Neural progenitor cell (in vitro differentiated cells): ENCODE data around the gene RAD1. TPM values are rescaled to one million over a fixed set of nuclear protein-coding genes. Genes with fewer than 3 reads are reported as not detected.

ENCODE experiments used
- DNase-seq: peaks from one replicate; pipeline ENCODE4 v3.0.0-alpha.2; 2016; ENCODE audit warnings: low spot score
- H2AFZ ChIP-seq: fragments of 200-600 bp; sonication (generic); replicated peaks from 2 replicates; pipeline ENCODE4 v1.6.1; 2016; ENCODE audit warnings: antibody characterized with exemption
- H3F3A ChIP-seq: fragments of 200-600 bp; sonication (generic); 2 replicates; pipeline ENCODE4 v1.6.1; 2016; ENCODE audit warnings: antibody characterized with exemption, low read depth
- H3K27ac ChIP-seq: fragments of 200-600 bp; sonication (generic); 2 replicates; pipeline ENCODE4 v1.5.1; 2016; ENCODE audit warnings: mild to moderate bottlenecking
- H3K27me3 ChIP-seq: fragments of 200-600 bp; sonication (generic); 2 replicates; pipeline ENCODE4 v1.6.1; 2016; ENCODE audit warnings: mild to moderate bottlenecking, moderate library complexity
- H3K36me3 ChIP-seq: fragments of 200-600 bp; sonication (generic); 2 replicates; pipeline ENCODE4 v1.5.1; 2016
- H3K4me1 ChIP-seq: fragments of 200-600 bp; sonication (generic); 2 replicates; pipeline ENCODE4 v1.6.1; 2016; ENCODE audit warnings: mixed run types
- H3K4me2 ChIP-seq: fragments of 200-600 bp; sonication (generic); 2 replicates; pipeline ENCODE4 v1.6.1; 2016
- H3K4me3 ChIP-seq: fragments of 200-600 bp; sonication (generic); 2 replicates; pipeline ENCODE4 v1.5.1; 2016
- H3K79me2 ChIP-seq: fragments of 200-600 bp; sonication (generic); 2 replicates; pipeline ENCODE4 v1.6.1; 2016; ENCODE audit warnings: low read depth
- H3K9ac ChIP-seq: fragments of 200-600 bp; sonication (generic); 2 replicates; pipeline ENCODE4 v1.6.1; 2016
- H3K9me3 ChIP-seq: fragments of 200-600 bp; sonication (generic); 2 replicates; pipeline ENCODE4 v1.5.1; 2016; ENCODE audit warnings: low read depth
- H4K20me1 ChIP-seq: fragments of 200-600 bp; sonication (generic); 2 replicates; pipeline ENCODE4 v1.6.1; 2016; ENCODE audit warnings: low read depth
- H3K27ac Mint-ChIP-seq: 3 replicates; pipeline ENCODE4 v1.8.0; 2021; ENCODE audit warnings: mixed read lengths
- H3K27me3 Mint-ChIP-seq: 2 replicates; pipeline ENCODE4 v1.8.0; 2022; ENCODE audit warnings: low read depth, mild to moderate bottlenecking, inconsistent platforms, moderate library complexity, mixed read lengths; ENCODE audit not compliant: insufficient read depth
- H3K36me3 Mint-ChIP-seq: 3 replicates; pipeline ENCODE4 v1.8.0; 2021; ENCODE audit warnings: mixed read lengths
- H3K4me1 Mint-ChIP-seq: 3 replicates; pipeline ENCODE4 v1.8.0; 2021; ENCODE audit warnings: mixed read lengths
- H3K4me3 Mint-ChIP-seq: 3 replicates; pipeline ENCODE4 v1.8.0; 2021; ENCODE audit warnings: mild to moderate bottlenecking, moderate library complexity, mixed read lengths
- H3K9me3 Mint-ChIP-seq: 3 replicates; pipeline ENCODE4 v1.8.0; 2020; ENCODE audit warnings: mixed read lengths
- EZH2 ChIP-seq: fragments of 200-600 bp; sonication (generic); IDR thresholded peaks from 2 replicates; pipeline ENCODE4 v1.6.1; 2017; ENCODE audit warnings: antibody characterized with exemption, mild to moderate bottlenecking, moderate library complexity
- EZH2phosphoT487 ChIP-seq: fragments of 200-600 bp; sonication (generic); IDR thresholded peaks from 2 replicates; pipeline ENCODE4 v1.6.1; 2017; ENCODE audit warnings: antibody characterized with exemption
- total RNA-seq: library from RNA; depleted of rRNA; stranded (reverse); fragments of >200 nt; gene quantifications from 2 replicates; pipeline ENCODE4 v1.2.3, GENCODE V29; 2015; ENCODE audit warnings: low replicate concordance
- TF ChIP-seq, protein P1 (sequence below): fragments of 200-600 bp; sonication (generic); IDR thresholded peaks from 2 replicates; pipeline ENCODE4 v1.5.1; 2017; ENCODE audit warnings: antibody characterized with exemption, mild to moderate bottlenecking

RAD1 gene
- total RNA-seq, 1 donor from 2014 or later = 40.6 TPM

DNA sequence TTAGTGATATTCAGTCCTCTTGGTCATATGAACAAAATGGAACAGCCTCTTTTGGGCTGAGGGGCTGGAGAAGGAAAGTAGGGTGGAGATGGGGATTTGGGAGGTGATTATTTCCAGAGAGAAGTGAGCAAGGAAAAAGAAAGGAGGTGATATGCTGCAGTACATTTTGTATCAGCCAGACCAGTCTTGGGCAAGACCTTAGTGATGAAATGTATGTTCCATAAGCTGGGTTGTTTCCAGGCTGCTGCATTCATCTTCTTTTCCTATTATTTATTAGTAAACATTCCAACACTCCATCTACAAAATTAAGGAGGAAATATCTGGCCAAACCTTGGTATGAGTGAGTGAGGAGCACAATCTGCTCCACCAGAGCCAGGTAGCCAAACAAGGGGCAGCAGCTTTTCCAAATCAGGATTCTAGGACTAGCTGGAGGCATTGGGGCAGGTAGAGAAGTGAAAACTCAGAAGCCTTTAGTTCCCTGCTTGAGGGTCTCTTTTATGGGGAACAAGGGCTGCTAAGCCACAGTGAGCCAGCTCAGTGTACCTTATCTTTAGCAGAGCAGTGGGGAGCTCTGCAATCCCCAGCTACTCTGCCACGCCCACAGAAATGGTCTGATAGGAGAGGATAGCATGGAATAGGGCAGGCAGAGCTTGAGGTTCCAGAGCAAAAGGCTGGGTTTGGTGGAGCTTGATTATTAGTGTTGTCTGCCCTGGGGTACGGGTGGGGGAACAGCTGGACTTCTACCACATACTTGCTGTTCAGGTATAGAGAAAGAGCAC is 19.5 kb downstream of the RAD1 start:
- H3K9me3 ChIP-seq = no peaks in the 10 kb centered on the region
- no peak overlapping the region for H3K9ac ChIP-seq
- peaks cover 6% of the 10 kb centered on the region for H3F3A ChIP-seq
- no peaks in the 10 kb centered on the region for H4K20me1 ChIP-seq
- no peak overlapping the region for H3K4me3 Mint-ChIP-seq
- peak; percentile 7 for DNase-seq
- no peaks in the 10 kb centered on the region for H3K36me3 ChIP-seq
- no peaks in the 10 kb centered on the region for H3K27me3 ChIP-seq
- H3K79me2 ChIP-seq = no peaks in the 10 kb centered on the region
- H3K4me1 Mint-ChIP-seq = no peaks in the 10 kb centered on the region
- H3K27ac ChIP-seq = no peak overlapping the region
- no peaks in the 10 kb centered on the region for H3K9me3 Mint-ChIP-seq
- H3K27ac Mint-ChIP-seq = no peak overlapping the region
- H3K27me3 Mint-ChIP-seq = peaks cover 2% of the 10 kb centered on the region
- no peak overlapping the region for H3K4me2 ChIP-seq
- H3K36me3 Mint-ChIP-seq = peaks cover 2% of the 10 kb centered on the region
- H3K4me3 ChIP-seq = no peak overlapping the region
- H3K4me1 ChIP-seq = no peaks in the 10 kb centered on the region
- no peak for TF ChIP-seq EZH2
- no peak for TF ChIP-seq EZH2phosphoT487
- TF ChIP-seq, protein P1, sequence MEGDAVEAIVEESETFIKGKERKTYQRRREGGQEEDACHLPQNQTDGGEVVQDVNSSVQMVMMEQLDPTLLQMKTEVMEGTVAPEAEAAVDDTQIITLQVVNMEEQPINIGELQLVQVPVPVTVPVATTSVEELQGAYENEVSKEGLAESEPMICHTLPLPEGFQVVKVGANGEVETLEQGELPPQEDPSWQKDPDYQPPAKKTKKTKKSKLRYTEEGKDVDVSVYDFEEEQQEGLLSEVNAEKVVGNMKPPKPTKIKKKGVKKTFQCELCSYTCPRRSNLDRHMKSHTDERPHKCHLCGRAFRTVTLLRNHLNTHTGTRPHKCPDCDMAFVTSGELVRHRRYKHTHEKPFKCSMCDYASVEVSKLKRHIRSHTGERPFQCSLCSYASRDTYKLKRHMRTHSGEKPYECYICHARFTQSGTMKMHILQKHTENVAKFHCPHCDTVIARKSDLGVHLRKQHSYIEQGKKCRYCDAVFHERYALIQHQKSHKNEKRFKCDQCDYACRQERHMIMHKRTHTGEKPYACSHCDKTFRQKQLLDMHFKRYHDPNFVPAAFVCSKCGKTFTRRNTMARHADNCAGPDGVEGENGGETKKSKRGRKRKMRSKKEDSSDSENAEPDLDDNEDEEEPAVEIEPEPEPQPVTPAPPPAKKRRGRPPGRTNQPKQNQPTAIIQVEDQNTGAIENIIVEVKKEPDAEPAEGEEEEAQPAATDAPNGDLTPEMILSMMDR = no peak
- H2AFZ ChIP-seq = no peak overlapping the region

DNA sequence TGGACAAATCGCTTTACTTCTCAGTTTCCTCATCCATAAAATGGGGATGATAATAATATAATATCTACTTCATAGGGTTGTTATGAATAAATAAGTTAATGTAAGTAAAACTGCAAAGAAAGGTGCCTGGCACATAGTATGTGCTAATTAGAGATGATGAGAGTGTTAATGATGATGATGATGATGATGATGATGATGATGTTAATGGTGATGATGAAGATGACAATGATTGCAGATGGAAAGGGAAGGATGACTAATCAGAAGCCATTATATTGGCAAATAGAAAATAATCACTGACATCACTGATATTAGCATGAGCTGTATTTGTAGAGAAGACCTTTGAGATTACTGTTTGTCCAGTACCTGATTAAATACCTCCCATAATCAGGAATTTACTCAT is 20.6 kb downstream of the RAD1 start:
- Histone ChIP-seq H3K4me2 (no peak overlapping the region), H3K79me2 (no peaks in the 10 kb centered on the region), H3K9ac (no peak overlapping the region), H3K9me3 (no peaks in the 10 kb centered on the region), H3K4me1 (no peaks in the 10 kb centered on the region), H3K36me3 (no peaks in the 10 kb centered on the region), H3K27me3 (no peaks in the 10 kb centered on the region), H3K27ac (no peak overlapping the region), H3F3A (peaks cover 6% of the 10 kb centered on the region), H3K4me3 (no peak overlapping the region), H4K20me1 (no peaks in the 10 kb centered on the region), H2AFZ (no peak overlapping the region)
- H3K36me3 Mint-ChIP-seq = peaks cover 2% of the 10 kb centered on the region
- H3K4me1 Mint-ChIP-seq = no peaks in the 10 kb centered on the region
- H3K4me3 Mint-ChIP-seq = no peak overlapping the region
- no peak for DNase-seq
- no peak overlapping the region for H3K27ac Mint-ChIP-seq
- no peaks in the 10 kb centered on the region for H3K9me3 Mint-ChIP-seq
- TF ChIP-seq, protein P1 = no peak
- TF ChIP-seq EZH2phosphoT487 (no peak), EZH2 (no peak)
- peaks cover 2% of the 10 kb centered on the region for H3K27me3 Mint-ChIP-seq

- H3K27ac ChIP-seq = no peak overlapping the region
- no peak for DNase-seq
- peaks cover 2% of the 10 kb centered on the region for H3K36me3 Mint-ChIP-seq
- no peaks in the 10 kb centered on the region for H3K4me1 ChIP-seq
- no peak overlapping the region for H3K4me2 ChIP-seq
- H3K36me3 ChIP-seq = no peaks in the 10 kb centered on the region
- no peak overlapping the region for H3K4me3 Mint-ChIP-seq
- no peaks in the 10 kb centered on the region for H3K9me3 Mint-ChIP-seq
- no peaks in the 10 kb centered on the region for H3K4me1 Mint-ChIP-seq
- H3F3A ChIP-seq = no peaks in the 10 kb centered on the region
- H3K4me3 ChIP-seq = no peak overlapping the region
- TF ChIP-seq EZH2 (no peak), EZH2phosphoT487 (no peak)
- TF ChIP-seq, protein P1 = no peak
- H3K27me3 Mint-ChIP-seq = no peaks in the 10 kb centered on the region
- no peak overlapping the region for H3K27ac Mint-ChIP-seq
- no peaks in the 10 kb centered on the region for H3K27me3 ChIP-seq
- no peak overlapping the region for H2AFZ ChIP-seq
- H3K9me3 ChIP-seq = no peaks in the 10 kb centered on the region
- H3K79me2 ChIP-seq = no peaks in the 10 kb centered on the region
- no peak overlapping the region for H3K9ac ChIP-seq
- no peaks in the 10 kb centered on the region for H4K20me1 ChIP-seq
These were observed 22.9 kb downstream of the RAD1 start for GRCh38 chr5:34892414-34892813.
